GM12801 (cell line): ENCODE measurements around the gene CLDN22.

Source experiments
- CTCF ChIP-seq: IDR thresholded peaks from one replicate; pipeline ENCODE4 v1.5.1; 2011; ENCODE audit warnings: control low read depth; ENCODE audit not compliant: insufficient read length; ENCODE audit errors: extremely low read depth

Gene CLDN22

DNA sequence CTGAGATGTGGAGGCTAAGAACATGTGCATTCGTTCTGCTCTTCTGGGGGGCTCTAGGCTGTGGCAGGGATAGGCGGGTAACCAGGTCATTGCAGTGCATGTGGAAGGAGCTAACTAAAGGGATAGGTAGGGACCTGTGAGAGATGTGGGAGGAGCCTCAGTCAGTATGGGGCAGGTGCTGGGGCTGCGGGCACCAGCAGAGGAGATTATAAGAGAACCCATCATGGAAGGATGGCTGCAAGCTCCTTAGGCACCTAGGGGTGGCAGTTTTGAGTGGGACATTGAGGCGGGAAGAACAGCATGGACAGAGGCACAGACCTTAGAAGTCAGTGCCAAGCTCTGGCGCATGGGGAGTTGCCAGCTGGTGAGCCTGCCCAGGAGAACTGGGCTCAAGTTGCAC lies 7.2 kb downstream of the CLDN22 start:
- TF ChIP-seq CTCF: no peak

DNA sequence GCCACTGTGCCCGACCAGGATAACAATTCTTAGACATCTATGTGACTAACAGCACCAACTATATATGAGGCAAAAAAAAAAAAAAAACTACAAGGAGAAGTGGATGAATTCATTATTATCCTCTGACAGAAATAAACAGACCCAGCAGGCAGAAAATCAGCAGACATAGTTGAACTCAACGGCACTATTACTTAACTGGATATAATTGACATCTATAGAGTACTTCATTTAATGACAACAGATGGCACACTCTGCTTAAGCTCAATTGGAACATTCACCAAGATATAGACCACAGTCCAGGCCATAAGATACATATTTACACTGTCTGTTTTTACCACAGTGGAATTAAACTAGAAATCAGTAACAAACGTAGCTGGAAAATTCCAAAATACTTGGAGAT lies 13.3 kb downstream of the CLDN22 start:
- TF ChIP-seq CTCF: no peak

- no peak for TF ChIP-seq CTCF
These were observed 15.5 kb downstream of the CLDN22 start for GRCh38 chr4:183304538-183304937.

- no peak for TF ChIP-seq CTCF
These were observed 16.0 kb downstream of the CLDN22 start for GRCh38 chr4:183304067-183304466.

DNA sequence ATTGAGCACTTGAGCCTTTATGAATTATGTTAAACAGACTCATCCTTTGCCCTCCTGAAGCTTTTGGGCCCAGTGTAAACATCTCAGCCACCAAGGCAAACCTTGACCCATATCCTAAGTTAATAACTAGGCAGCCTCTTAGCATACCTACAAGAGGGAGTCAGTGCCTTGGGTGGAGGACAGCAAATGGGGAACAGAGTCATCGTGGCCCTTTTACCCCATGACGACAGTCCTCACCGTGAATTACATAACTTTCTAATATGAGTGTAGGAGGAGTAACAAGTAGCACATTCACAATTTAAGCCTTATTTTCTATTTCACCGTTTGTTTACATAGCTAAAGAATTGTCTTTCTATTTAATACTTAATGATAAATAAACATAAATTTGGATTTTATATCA lies 16.8 kb downstream of the CLDN22 start:
- TF ChIP-seq CTCF: no peak

GRCh38 chr4:183300655-183301054 lies 19.4 kb downstream of the CLDN22 start:
- TF ChIP-seq CTCF: no peak

GRCh38 chr4:183300070-183300469 lies 20.0 kb downstream of the CLDN22 start:
- no peak for TF ChIP-seq CTCF

DNA sequence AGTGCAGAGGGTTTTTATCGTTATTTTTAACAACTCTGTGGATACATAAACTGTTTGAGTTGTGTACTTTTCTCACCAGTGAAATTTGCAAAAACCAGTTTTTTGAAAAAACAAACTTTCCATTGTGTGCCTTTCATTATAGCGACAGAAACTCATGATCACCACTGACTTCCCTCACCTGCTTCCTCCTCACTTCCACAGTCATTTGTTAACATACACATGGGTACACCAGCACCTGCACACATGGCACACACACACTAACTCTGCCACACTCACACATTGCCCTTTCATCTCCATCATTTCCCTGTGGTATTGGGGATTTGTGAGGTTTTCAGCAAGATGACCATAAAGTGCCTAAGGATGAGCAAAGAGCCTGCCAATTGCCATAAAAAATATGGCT lies 20.6 kb downstream of the CLDN22 start:
- no peak for TF ChIP-seq CTCF
